Colon (tissue), 2 donors: ENCODE data around the gene PPM1H.

Experiments used
- FAIRE-seq: peaks from 2 replicates; lab custom pipeline; 2012; peaks lifted over from hg19 to GRCh38; lab: Jason Lieb, UNC
- donor health status: control.
- donor health status: control.

Gene PPM1H

GRCh38 chr12:62712681-62713573, 222.0 kb downstream of the PPM1H start:
- no peak for FAIRE-seq

- FAIRE-seq, result no peak
Measured at GRCh38 chr12:62711631-62712241, 223.2 kb downstream of the PPM1H start.

GRCh38 chr12:62709311-62709710, 225.6 kb downstream of the PPM1H start:
- FAIRE-seq, result no peak

GRCh38 chr12:62707939-62708338, 227.0 kb downstream of the PPM1H start:
- no peak for FAIRE-seq

GRCh38 chr12:62705846-62706245, 229.1 kb downstream of the PPM1H start:
- no peak for FAIRE-seq

- no peak for FAIRE-seq
Measured at GRCh38 chr12:62703011-62703380, 232.0 kb downstream of the PPM1H start.

GRCh38 chr12:62701492-62701891, 233.5 kb downstream of the PPM1H start:
- no peak for FAIRE-seq

- FAIRE-seq, result no peak
Measured at GRCh38 chr12:62700091-62700880, 234.7 kb downstream of the PPM1H start.

GRCh38 chr12:62698701-62699101, 236.2 kb downstream of the PPM1H start:
- no peak for FAIRE-seq

GRCh38 chr12:62697893-62698292, 237.1 kb downstream of the PPM1H start:
- FAIRE-seq, result no peak

- FAIRE-seq, result no peak
Measured at GRCh38 chr12:62695696-62696095, 239.3 kb downstream of the PPM1H start.

- FAIRE-seq, result no peak
Measured at GRCh38 chr12:62694632-62695031, 240.3 kb downstream of the PPM1H start.

- no peak for FAIRE-seq
Measured at GRCh38 chr12:62694116-62694515, 240.8 kb downstream of the PPM1H start.

- FAIRE-seq, result no peak
Measured at GRCh38 chr12:62693376-62694050, 241.4 kb downstream of the PPM1H start.

- FAIRE-seq, result no peak
Measured at GRCh38 chr12:62692884-62693283, 242.1 kb downstream of the PPM1H start.

GRCh38 chr12:62691309-62691708, 243.6 kb downstream of the PPM1H start:
- FAIRE-seq, result no peak

GRCh38 chr12:62689042-62689839, 245.7 kb downstream of the PPM1H start:
- FAIRE-seq, result no peak

GRCh38 chr12:62686938-62687337, 248.0 kb downstream of the PPM1H start:
- no peak for FAIRE-seq

- no peak for FAIRE-seq
Measured at GRCh38 chr12:62684570-62685295, 250.2 kb downstream of the PPM1H start.

GRCh38 chr12:62683776-62684569, 251.0 kb downstream of the PPM1H start:
- no peak for FAIRE-seq
